Peyer's patch (tissue), 4 donors: ENCODE results near the gene POLR2L.

Experiments used
- POLR2A ChIP-seq, 2 donors: fragments of 450-650 bp; IDR thresholded peaks; one replicate each; pipeline ENCODE4 v1.5.1; 2017; ENCODE audit warnings: antibody characterized with exemption in 2 of 2, mild to moderate bottlenecking in 2 of 2, moderate library complexity in 2 of 2
- TF ChIP-seq, protein P1 (sequence below), 6 experiments: fragments of 450-650 bp in 4 of 6; fragments of 200-600 bp in 2 of 6; sonication (generic) in 1 of 6; IDR thresholded peaks; one replicate each; pipeline ENCODE4 v1.5.1; 2017 to 2019; ENCODE audit warnings: antibody characterized with exemption in 6 of 6, mild to moderate bottlenecking in 3 of 6, moderate library complexity in 1 of 6

DNA sequence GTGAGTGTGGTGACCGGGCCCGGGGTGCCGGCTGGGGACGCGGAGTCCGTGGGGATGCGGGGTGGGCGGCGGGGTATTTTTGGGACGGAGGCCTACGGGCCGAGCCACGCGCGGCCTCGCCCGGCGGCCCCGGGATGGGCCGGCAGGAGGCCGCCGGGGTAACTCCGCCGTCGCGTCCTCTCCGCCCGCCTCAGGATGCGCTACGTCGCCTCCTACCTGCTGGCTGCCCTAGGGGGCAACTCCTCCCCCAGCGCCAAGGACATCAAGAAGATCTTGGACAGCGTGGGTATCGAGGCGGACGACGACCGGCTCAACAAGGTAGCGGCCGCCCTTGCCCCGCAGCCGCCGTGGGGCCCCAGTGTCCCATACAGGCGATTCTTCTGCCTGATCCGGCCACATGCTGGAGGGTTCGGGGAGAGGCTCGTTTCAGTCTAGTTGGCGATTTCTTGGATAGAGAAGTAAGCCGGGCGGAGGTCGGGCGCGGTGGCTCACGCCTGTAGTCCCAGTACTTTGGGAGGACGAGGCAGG lies 32.2 kb downstream of the POLR2L start:
- TF ChIP-seq, protein P1, sequence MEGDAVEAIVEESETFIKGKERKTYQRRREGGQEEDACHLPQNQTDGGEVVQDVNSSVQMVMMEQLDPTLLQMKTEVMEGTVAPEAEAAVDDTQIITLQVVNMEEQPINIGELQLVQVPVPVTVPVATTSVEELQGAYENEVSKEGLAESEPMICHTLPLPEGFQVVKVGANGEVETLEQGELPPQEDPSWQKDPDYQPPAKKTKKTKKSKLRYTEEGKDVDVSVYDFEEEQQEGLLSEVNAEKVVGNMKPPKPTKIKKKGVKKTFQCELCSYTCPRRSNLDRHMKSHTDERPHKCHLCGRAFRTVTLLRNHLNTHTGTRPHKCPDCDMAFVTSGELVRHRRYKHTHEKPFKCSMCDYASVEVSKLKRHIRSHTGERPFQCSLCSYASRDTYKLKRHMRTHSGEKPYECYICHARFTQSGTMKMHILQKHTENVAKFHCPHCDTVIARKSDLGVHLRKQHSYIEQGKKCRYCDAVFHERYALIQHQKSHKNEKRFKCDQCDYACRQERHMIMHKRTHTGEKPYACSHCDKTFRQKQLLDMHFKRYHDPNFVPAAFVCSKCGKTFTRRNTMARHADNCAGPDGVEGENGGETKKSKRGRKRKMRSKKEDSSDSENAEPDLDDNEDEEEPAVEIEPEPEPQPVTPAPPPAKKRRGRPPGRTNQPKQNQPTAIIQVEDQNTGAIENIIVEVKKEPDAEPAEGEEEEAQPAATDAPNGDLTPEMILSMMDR (IDR thresholded peaks at IDR 0.05), result peak in 1 of 6 experiments; percentile 35
- peak in 1 of 2 donors; percentile 76 for TF ChIP-seq POLR2A (IDR thresholded peaks at IDR 0.05)
